Uterus (tissue), 4 donors: ENCODE data around the gene ZNF544. TPM values are rescaled to one million over a fixed set of nuclear protein-coding genes. Genes with fewer than 3 reads are reported as not detected.
"Not testable (repeated sequence)": the region's sequence is repeated elsewhere in the genome, so short reads cannot be mapped to it uniquely, and the experiment has no call there.

Source experiments
- DNase-seq, 2 donors: peaks; one replicate each; pipeline ENCODE4 v3.0.0-alpha.2; 2019 to 2020
- H3K27ac ChIP-seq, 2 donors: fragments of 200-600 bp; sonication (generic); 1 replicate in 1 of 2; 2 replicates in 1 of 2; pipeline ENCODE4 v1.5.1; 2016 to 2018
- H3K27me3 ChIP-seq, 2 donors: fragments of 200-600 bp; sonication (generic); one replicate each; pipeline ENCODE4 v1.5.1; 2018 to 2019; ENCODE audit warnings: control low read depth in 1 of 2
- H3K36me3 ChIP-seq, 2 donors: fragments of 200-600 bp; sonication (generic); one replicate each; pipeline ENCODE4 v1.5.1; 2019; ENCODE audit warnings: control low read depth in 1 of 2
- H3K4me1 ChIP-seq, 2 donors: fragments of 200-600 bp; sonication (generic); one replicate each; pipeline ENCODE4 v1.5.1; 2018 to 2019; ENCODE audit warnings: control low read depth in 1 of 2
- H3K4me3 ChIP-seq, 2 donors: fragments of 200-600 bp; sonication (generic); 1 replicate in 1 of 2; 2 replicates in 1 of 2; pipeline ENCODE4 v1.5.1; 2018 to 2019; ENCODE audit warnings: mild to moderate bottlenecking in 1 of 2
- H3K9me3 ChIP-seq, 2 donors: fragments of 200-600 bp; sonication (generic); one replicate each; pipeline ENCODE4 v1.5.1; 2019; ENCODE audit warnings: control low read depth in 1 of 2
- POLR2A ChIP-seq, 2 donors: fragments of 450-650 bp; IDR thresholded peaks; one replicate each; pipeline ENCODE4 v1.6.1; 2016; ENCODE audit warnings: antibody characterized with exemption in 2 of 2, mild to moderate bottlenecking in 1 of 2, moderate library complexity in 1 of 2
- intact Hi-C: fragments of 100-400 bp; cut with DNase I; formaldehyde crosslinking; loops from one replicate; pipeline ENCODE4 v1.15.1; 2023; ENCODE audit warnings: low total_unique reads
- total RNA-seq, 4 donors: library from RNA; depleted of rRNA in 3 of 4; stranded (reverse); fragments of >200 nt in 3 of 4; gene quantifications; one replicate each; pipeline versions ENCODE4 v1.1.0 to v1.2.4, GENCODE V29; 2014 to 2023
- TF ChIP-seq, protein P1 (sequence below), 4 experiments: fragments of 200-600 bp in 2 of 4; fragments of 450-650 bp in 2 of 4; sonication (generic) in 2 of 4; IDR thresholded peaks; one replicate each; pipeline ENCODE4 v1.5.1; 2016 to 2019; ENCODE audit warnings: antibody characterized with exemption in 4 of 4, mild to moderate bottlenecking in 2 of 4, moderate library complexity in 1 of 4
- donor health status: DM: yes; HTN: yes; CAD: no.

The ZNF544 gene
- total RNA-seq, 4 donors from 2014 or later = 2.6 to 67.0 (median 43.7) TPM

GRCh38 chr19:58310685-58311084, 82.0 kb downstream of the ZNF544 start:
- H3K27me3 ChIP-seq, H3K27ac ChIP-seq, H3K4me3 ChIP-seq, intact Hi-C loops, H3K9me3 ChIP-seq, H3K36me3 ChIP-seq, H3K4me1 ChIP-seq: not testable (repeated sequence)
- peak in 1 of 2 donors; percentile 35 for DNase-seq
- TF ChIP-seq, protein P1, sequence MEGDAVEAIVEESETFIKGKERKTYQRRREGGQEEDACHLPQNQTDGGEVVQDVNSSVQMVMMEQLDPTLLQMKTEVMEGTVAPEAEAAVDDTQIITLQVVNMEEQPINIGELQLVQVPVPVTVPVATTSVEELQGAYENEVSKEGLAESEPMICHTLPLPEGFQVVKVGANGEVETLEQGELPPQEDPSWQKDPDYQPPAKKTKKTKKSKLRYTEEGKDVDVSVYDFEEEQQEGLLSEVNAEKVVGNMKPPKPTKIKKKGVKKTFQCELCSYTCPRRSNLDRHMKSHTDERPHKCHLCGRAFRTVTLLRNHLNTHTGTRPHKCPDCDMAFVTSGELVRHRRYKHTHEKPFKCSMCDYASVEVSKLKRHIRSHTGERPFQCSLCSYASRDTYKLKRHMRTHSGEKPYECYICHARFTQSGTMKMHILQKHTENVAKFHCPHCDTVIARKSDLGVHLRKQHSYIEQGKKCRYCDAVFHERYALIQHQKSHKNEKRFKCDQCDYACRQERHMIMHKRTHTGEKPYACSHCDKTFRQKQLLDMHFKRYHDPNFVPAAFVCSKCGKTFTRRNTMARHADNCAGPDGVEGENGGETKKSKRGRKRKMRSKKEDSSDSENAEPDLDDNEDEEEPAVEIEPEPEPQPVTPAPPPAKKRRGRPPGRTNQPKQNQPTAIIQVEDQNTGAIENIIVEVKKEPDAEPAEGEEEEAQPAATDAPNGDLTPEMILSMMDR (IDR thresholded peaks at IDR 0.05) = peak; percentile 18 to 38 (median 30)

DNA sequence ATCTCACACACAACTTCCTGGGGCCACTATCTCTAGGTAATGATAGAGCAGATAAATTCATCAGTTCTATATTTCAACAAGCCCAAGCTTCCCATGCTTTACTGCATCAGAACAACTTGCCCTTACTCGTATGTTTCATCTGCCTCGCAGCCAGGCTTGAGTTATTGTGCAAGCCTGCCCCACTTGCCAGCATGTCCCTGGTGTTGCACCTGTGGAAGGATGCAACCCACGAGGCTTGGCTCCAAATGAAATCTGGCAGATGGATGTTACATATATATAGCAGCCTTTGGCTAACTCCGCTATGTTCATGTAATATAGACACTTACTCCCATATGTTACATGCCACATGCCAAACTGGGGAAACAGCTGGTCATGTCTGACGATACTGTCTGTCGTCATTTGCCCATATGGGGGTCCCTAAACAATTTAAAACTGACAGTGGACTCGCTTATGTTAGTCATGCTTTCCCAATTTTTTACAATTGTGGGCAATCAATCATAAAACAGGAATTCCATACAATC, 82.7 kb downstream of the ZNF544 start:
- H3K4me1 ChIP-seq = no peaks in the 10 kb centered on the region
- no peak for DNase-seq
- H3K4me3 ChIP-seq = no peak overlapping the region
- no peaks in the 10 kb centered on the region for H3K9me3 ChIP-seq
- TF ChIP-seq, protein P1 (IDR thresholded peaks at IDR 0.05) = no peak
- no peak for TF ChIP-seq POLR2A (IDR thresholded peaks at IDR 0.05)
- intact Hi-C loops = no loop called here
- no peak overlapping the region for H3K27ac ChIP-seq
- H3K36me3 ChIP-seq = no peaks in the 10 kb centered on the region
- no peaks in the 10 kb centered on the region for H3K27me3 ChIP-seq

Other genes with a start within 250 kb of the ZNF544 start
- gene ZNF606, start 226.1 kb upstream of the ZNF544 start, total RNA-seq = 10 to 100 TPM in 3 of 4 donors, 1 to 10 TPM in 1; 5.6 to 61.7 (median 30.4) TPM
- not detected for gene ZSCAN1, start 194.9 kb upstream of the ZNF544 start, total RNA-seq
- gene ZNF135, start 169.6 kb upstream of the ZNF544 start, total RNA-seq = 10 to 100 TPM in 3 of 4 donors, 1 to 10 TPM in 1; 6.2 to 18.6 (median 15.3) TPM
- gene ZSCAN18, start 130.7 kb upstream of the ZNF544 start, total RNA-seq = 100 to 1,000 TPM in 3 of 4 donors, 10 to 100 TPM in 1; 51.5 to 138 (median 121) TPM
- gene ZNF329, start 78.1 kb upstream of the ZNF544 start, total RNA-seq = 10 to 100 TPM in 3 of 4 donors, 1 to 10 TPM in 1; 2.6 to 29.7 (median 13.3) TPM
- 10 to 100 TPM; 10.8 to 34.3 (median 29.7) TPM for gene ZNF274, start 45.9 kb upstream of the ZNF544 start, total RNA-seq
- 10 to 100 TPM in 1 of 4 donors, 1 to 10 TPM in 3; 1.8 to 10.8 (median 8.2) TPM for gene ZNF8, start 50.0 kb downstream of the ZNF544 start, total RNA-seq
- gene ERVK3-1, start 76.5 kb downstream of the ZNF544 start, total RNA-seq = 10 to 100 TPM; 27.1 to 62.1 (median 39.2) TPM
- gene ZSCAN22, start 98.1 kb downstream of the ZNF544 start, total RNA-seq = 1 to 10 TPM; 3.9 to 5.1 (median 4.6) TPM
- 100 to 1,000 TPM in 1 of 4 donors, 10 to 100 TPM in 1, 1 to 10 TPM in 2; 2.8 to 108 (median 12.9) TPM for gene A1BG, start 124.6 kb downstream of the ZNF544 start, total RNA-seq
- gene ZNF497, start 133.8 kb downstream of the ZNF544 start, total RNA-seq = 1 to 10 TPM in 3 of 4 donors, not detected in 1; 3.4 to 7.2 (median 6.8) TPM
- gene ZNF837, start 152.1 kb downstream of the ZNF544 start, total RNA-seq = 1 to 10 TPM in 3 of 4 donors, not detected in 1; 1.6 to 4.6 (median 2.8) TPM
- 1,000 to 10,000 TPM; 1,103 to 4,958 (median 2,770) TPM for gene RPS5, start 158.4 kb downstream of the ZNF544 start, total RNA-seq
- not detected for gene RNF225, start 166.7 kb downstream of the ZNF544 start, total RNA-seq
- gene ZNF584, start 179.7 kb downstream of the ZNF544 start, total RNA-seq = 10 to 100 TPM in 2 of 4 donors, 1 to 10 TPM in 2; 1.5 to 26.6 (median 16.4) TPM
- gene ZNF132, start 211.2 kb downstream of the ZNF544 start, total RNA-seq = 10 to 100 TPM in 1 of 4 donors, 1 to 10 TPM in 3; 4.4 to 19.8 (median 7.6) TPM
- gene ZNF324B, start 222.7 kb downstream of the ZNF544 start, total RNA-seq = 10 to 100 TPM in 1 of 4 donors, 1 to 10 TPM in 3; 1.2 to 17.5 (median 7.3) TPM
- 10 to 100 TPM in 3 of 4 donors, 1 to 10 TPM in 1; 2.9 to 75.1 (median 27.1) TPM for gene ZNF324, start 238.2 kb downstream of the ZNF544 start, total RNA-seq
- gene ZNF446, start 247.4 kb downstream of the ZNF544 start, total RNA-seq = 10 to 100 TPM in 3 of 4 donors, 1 to 10 TPM in 1; 1.8 to 18.7 (median 11.4) TPM